ENCODE measurements around the gene MAP2.

The MAP2 gene

DNA sequence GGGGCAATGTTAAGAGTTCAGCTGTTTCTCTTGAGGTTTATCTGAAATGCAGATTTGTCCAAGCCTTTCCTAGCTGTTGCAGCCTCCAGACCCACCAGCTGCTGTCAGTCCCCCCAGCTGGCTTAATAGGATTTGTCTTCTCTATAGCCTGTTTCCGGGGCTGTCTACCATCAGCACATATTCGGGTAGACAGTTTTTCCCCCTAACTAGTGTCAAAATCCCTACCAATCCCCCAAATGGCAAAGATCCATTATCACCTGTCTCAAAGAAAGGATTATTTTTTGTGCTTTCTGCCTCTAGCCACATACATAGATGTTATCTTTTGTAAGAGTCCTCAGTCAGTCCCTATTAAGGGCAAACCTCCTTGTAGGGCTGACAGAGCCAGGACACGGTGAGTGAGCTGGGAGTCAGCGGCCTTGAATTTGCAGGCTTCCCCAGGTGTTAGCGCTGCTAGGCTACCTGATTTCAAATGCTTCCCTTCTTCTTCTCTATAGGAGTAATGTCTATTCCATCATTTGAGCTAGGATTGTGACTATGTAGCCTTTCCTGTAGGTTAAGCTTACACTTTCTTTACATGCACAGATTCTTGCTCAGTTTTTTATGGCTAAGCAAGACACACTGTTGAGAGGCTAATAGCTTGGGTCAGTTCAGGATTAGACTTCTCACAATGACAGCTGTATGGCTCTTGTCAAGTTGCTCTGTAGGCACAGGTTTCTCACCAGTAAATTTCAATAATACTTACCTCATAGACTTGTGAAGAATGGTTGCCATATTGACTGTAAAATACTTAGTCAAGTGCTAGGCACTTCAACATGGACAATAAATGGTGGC, 176.7 kb downstream of the MAP2 start:
- no peak for DNase-seq

DNA sequence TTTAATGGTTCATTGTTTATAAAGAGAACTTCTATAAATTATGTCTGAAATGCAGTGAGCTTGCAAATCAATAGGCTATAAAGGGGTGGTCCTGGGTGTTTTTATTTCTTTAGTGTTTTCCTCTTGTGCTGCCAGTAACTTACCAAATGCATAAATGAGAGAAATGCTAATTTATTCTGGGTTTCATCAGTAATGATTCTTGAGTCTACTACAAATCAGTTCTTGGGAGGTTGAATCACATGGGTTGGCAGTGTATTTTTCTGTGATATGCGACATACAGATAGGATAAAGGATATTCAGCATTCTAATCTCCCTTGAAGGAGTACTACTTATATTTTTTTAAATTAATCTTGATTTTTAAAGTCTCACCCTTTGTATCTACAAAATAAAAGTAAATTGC, 177.7 kb downstream of the MAP2 start:
- DNase-seq, result no peak

DNA sequence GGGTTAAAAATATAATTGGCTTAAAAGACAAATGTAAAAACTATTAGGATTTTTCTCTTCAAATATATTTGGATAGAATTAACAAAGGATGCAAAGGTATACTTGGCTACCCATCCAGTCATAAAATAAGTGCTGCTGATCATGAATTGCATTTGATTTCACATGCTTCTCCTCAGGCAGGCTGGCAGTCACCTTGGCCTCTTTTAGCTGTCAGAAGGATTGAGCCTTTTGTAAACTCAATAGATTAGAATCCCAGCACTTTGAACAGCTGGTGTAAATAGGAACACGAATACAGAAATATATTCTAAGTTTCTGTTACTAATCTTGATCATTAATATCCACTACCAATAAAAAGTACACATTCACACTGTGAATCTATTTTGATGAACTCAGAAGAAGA, 178.4 kb downstream of the MAP2 start:
- DNase-seq, result no peak

DNA sequence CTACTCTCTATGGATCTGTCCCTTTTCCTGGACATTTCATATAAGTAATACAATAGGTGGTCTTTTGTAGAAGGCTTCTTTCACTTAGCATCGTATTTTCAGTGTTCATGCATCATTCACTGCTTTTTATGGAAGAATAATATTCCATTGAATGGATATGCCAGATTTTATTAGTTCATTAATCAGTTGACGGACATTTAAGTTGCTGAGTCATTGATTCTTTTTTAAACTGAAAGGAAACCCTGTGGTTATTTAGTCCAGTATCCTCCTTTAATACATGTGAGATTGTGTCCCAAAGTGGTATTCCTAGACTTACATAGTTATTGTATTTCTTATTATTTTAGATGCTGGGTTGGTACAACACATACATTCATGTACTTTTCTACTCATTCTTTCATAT, 185.7 kb downstream of the MAP2 start:
- no peak for DNase-seq

DNA sequence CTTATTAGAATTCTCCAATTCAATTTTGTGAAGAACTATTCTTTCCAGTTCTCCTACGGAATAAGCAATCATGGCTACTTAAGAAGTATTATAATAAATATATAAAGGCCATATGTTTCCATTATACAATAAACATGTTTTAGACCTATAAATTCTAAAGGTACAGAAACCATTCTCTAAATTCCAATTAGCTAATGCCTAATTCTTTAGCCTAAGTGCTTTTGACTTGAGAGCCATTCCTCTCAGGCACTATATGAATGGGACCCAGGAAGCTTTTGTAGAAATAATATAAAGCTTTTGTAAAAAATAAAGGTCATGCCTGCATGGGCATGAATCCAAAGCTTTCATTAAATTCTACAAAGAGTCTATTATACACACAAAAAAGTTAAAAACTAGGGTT, 186.8 kb downstream of the MAP2 start:
- no peak for DNase-seq

DNA sequence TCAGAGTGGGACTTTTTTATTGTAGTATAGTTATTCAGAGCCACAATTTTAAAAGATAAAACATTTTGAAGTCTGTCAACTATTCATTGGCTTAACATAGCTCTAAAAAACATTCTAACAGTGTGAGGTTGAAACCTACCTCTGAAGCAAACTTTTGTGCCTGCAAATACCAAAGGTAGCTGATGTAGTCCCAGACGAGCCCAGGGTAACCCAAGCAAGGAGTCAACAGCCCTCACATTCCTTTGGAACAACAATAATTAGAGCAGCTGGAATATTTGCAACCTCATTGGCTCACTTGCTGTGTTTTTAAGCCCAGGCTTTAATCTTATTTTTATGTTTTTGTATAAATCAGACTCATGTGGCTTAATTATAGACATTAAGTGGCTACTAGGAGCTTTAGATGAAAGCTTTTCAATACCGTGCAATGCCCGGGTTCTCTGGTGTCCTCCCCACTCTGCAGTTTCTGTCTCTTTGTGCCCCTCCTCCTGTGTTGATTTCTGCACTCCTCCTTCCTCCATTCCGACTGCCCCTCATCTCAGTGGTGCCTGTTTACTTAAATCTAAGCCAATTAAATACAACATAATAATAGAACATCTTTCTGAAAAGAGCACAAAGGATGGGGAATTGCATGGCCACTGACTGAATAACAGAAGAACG, 189.9 kb downstream of the MAP2 start:
- DNase-seq, result no peak

DNA sequence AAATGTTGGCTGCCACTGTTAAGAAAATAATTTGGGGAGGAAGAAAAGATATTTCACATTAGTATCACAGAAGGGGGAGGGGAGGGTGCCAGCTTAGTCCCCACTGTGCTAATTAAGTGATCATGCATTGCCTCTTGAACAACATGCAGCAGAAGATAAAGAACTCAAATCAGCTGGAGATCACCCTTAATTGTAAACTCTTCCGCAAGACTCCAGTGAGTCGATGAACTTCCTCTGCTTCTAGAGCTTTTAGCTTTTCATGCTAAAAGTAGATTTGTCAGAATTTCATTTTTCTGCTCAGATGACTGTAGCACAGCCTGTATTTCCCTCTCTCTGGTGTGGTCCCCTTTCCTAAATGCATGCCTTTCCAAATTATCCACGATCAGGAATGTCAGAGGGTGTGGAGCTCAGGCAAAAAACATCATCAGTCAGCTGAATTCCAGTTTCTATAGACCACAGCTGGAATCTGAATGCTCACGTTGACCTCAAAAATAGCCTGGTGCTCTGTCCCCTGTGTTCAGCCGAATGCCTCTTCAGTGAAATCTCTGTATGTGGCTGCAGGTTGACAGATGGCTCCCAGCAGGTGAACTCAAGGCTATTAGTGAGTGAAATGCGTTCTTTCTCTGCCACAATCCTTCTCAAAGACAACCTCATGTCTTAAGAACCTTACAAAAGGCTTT, 191.0 kb downstream of the MAP2 start:
- DNase-seq, result no peak

DNA sequence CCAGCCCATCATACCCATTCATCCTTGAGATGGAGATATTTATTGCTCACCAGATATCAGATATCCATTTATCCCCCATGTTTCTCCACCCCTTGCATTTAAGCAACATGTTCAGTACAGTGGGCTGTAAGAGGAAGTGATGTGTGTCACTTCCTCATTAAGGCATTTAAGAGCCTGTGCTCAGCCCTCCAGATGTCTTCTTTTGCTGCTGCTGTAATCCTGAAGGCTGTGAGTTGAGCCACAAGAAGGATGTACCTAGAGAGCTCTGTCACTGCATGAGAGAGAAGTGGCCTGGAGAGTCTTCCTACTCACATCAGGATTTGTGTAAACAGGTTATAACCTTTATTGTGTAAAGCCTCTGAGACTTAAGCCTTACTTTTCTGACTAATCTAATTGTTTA, 195.9 kb downstream of the MAP2 start:
- DNase-seq, result no peak

DNA sequence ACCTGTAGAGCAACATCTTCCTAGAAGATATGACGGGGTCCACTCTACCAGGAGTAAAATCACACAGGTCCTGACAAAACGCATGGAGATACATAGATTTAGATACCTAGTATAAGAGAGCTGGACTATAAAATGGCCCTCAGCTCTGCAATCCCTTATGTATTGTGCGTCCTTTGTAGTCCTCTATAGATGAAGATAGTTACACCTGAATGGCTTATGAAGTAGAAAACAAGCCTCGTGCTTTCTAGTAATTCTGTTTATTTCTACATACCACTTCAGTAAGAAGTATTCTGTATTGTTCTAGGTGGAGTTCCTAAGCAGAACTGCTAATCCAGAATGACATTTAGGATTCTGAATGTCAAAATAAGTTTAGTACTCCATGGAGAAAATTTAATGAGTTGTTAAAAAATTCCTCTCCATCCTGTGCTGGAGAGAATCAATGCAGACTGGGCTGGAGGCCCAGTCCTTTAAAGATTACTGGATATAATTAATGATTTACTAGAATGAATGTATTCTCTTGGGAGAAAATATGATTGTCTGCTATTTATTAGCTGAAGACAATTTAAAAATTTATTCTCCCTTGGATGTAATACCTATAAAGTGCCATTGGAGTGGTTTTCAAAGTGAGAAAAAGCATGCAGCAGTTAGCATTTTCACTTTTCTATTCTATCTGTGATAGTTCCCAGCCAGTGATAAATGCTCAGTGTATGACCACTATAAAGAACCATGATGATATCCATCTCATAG, 200.5 kb downstream of the MAP2 start:
- DNase-seq, result no peak

DNA sequence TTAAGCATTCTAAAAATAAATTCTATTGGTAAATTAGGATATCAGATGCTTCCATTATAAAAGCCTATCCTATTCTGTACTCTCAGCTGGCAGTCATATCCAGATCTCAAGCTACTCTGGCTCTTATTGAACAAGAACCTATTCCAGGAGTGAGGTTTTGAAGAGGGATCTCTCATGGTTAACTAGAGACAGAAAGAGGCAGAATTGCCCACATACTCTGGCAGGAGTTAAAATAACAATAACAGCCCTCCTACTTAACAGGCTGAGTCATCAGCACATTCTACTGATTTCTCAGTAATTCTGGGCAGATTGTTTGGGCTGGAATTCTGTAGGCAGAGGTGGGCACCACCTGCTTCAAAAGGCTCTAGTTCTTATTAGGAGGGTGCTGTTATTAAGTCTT, 205.8 kb downstream of the MAP2 start:
- peak; percentile 18 for DNase-seq

DNA sequence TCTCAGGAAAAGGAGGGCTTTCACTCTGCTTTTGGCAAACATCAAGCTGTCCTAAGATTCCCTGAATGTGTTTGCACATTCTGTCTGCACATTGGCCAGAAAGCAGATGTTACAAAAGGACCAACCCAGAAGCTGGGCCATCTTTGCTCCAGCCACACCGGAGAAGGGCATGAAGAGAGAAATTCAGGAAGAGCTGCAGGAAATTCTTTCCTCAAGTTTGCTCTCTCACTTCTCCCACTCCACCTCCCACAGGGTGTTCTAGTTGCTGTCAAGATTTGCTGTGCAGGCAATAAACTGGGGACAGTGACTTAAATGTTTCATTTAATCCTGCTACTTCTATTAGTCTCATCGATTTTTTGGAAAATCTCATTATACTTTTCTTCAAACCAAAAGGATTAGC, 210.1 kb downstream of the MAP2 start:
- DNase-seq, result no peak

DNA sequence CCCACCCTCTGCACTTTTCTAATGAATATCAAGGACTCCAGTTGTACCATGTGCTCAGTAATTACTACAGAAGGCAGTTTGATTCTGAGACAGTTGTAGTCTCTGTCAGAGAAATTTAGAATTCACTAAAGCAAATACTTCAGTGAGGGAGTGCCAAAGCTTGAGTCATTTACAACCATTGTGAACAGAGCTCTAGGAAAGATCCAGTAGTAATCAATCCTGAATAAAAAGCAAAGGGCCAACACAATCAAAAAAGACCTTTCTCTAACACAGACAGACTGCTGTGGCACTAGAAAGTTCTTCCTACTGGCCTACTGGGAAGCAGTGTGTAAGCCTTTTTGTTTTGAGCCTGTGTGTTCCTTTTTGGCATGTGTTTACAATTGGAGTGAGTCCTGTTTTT, 212.2 kb downstream of the MAP2 start:
- DNase-seq, result no peak

DNA sequence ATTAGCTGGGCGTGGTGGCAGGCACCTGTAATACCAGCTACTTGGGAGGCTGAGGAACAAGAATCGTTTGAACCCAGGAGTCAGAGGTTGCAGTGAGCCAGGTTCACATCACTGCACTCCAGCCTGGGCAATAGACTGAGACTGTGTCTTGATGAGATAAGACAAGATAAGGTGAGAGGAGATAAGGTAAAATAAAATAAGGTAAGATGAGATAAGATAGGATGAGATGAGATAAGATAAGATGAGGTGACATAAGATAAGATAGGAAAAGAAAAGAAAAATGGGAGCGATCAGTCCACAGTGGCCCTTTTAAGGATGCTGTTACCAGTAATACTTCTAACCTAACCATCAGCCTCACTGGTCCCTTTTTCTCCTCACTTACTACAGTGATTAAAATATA, 213.4 kb downstream of the MAP2 start:
- DNase-seq, result no peak

DNA sequence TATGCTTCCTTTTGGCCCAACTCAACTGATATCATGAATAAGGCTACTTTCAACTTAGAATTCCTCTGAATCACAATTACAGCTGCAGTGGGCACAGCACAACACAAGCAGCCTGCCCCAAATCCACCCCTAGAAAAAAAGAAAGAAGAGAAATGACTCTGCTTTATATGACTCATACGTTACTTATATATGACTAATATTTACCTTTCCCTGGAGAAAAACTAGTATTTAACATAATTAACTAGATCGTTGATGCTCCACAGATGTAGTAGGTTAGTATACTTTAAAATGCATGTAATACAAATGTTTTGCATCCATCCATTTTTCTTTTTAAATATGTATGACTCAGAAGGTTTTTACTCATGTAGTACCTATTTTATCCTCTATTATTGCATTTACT, 214.5 kb downstream of the MAP2 start:
- DNase-seq, result no peak

DNA sequence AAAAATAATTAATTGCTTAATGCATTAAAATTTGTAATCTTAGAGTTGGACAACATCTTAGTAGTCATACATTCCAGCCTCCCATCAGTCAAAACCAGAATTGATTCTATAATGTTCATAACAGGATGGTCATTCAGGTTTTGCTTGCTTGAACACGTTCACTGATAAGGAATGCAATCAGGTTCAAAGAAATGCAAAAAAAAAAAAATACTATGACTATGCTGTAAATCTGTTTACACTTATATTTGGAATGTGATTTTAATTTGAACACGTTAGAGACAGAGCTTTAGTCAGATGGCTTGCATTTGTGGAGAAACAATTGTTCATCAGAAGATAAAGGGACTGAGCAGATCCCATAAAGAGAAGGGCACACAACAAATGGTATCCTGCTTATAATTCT, 216.5 kb downstream of the MAP2 start:
- DNase-seq, result no peak

DNA sequence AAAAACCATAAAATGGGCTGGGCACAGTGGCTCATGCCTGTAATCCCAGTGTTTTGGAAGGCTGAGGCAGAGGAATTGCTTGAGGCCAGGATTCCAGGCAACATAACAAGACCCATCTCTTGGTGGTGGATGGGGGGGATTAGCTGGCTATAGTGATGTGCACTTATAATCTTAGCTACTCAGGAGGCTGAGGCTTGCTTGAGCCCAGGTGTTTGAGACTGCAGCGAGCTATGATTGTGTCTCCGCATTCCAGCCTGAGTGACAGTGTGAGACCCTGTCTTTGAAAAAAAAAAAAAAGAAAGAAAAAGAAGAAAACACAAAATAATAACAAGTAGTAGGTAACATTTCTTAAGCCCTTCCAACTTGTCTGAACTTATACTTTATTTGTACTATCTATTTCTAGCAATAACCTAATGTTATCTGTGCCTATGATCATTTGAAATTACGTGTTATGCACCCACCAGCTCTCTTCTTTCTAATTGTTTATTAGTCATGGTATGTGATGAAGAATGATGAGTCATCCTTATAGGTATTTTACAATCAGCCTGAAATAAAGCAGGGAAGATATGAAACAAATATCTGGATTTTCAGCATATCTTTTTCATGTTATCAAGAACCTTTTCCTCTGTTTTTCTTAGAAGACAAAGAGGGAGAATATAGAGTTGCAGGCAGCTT, 218.4 kb downstream of the MAP2 start:
- DNase-seq, result no peak

DNA sequence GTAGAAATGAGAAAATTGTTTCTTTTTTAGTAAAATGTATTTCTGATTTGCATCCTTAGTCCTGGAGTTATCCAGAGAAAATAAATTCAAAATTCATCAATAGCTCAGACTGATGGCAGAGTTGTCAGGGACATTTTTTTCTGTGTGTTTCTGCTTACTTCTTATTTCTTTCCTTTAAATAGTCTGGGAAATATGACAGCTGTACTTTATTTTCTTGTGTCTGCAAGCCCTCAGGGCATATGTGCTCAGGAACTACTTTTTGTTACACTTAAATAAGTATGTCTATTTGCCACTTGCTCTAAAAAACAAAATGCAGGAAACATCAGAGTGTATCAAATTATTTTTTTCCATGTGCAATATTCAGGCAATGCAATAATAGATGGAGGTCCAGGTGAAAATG, 221.0 kb downstream of the MAP2 start:
- DNase-seq, result no peak

DNA sequence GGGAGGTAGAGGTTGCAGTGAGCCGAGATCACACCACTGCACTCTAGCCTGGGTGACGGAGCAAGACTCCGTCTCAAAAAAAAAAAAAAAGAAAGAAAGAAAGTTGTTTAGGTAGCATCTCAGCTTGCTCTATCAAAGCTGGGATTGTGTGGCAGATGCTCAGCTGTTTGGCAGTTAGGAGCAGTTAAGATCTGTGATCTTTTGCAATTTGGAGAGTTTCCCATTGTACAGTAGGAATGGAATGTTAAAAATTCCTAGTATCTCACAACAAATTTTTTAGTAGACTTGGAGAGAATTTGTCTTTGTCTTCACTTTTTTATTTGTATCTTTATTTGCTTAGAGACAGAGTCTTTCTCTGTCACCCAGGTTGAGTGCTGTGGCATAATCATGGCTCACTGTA, 224.9 kb downstream of the MAP2 start:
- no peak for DNase-seq

DNA sequence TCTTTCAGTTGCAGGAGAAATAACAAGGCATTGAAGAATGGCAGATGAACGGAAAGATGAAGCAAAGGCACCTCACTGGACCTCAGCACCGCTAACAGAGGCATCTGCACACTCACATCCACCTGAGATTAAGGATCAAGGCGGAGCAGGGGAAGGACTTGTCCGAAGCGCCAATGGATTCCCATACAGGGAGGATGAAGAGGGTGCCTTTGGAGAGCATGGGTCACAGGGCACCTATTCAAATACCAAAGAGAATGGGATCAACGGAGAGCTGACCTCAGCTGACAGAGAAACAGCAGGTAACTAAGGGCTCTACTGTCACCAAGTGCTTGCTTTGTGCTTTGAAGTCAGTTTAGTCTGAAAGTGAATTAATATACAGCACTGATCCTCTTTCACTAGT, 229.3 kb downstream of the MAP2 start:
- no peak for DNase-seq

DNA sequence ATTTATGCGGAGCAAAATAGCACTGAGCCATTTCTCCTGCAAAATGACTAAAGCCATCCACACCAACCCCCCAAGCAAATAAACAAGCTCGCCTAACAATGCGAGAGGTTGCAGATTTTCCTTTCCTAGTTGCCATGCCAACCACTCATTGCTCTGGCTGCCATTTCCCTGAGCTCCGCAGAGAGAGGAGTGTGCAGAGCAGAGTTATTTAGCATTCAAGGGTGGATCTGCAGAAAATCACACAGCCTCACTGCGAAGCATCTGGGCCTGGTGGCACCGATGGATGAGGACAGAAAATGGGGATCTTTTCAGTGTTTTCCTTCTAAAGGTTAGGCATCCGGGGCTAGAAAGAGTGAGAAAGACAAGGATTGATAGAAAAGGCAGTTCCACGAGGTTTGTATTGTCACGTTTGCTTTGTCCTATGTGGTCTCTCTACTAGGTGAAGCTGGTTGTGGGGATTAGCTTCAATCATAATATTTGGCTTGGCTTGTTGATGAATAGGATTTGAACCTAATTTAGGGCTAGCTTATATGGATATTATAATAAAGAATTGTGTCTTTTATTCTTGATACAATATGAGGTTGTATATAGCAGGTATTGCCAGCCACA, 237.5 kb downstream of the MAP2 start:
- peak; percentile 44 for DNase-seq

DNA sequence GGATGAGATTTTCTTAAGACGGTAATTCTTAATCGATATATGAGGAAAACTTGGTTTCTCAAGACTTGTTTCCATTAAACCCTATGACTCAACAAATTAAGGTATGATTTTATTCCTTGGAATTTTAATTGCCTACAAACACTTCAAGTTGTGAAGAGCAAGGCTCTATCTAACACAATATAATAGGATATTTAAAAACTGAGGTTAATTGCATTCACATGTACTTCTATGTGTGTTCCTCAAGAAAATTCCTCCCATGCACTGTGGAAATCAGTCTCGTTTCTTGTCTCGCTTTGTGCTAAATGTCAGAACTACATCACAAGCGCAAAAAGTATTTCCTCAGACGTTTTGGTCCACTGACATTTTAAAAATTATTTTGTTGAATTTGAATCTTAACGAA, 238.2 kb downstream of the MAP2 start:
- no peak for DNase-seq

DNA sequence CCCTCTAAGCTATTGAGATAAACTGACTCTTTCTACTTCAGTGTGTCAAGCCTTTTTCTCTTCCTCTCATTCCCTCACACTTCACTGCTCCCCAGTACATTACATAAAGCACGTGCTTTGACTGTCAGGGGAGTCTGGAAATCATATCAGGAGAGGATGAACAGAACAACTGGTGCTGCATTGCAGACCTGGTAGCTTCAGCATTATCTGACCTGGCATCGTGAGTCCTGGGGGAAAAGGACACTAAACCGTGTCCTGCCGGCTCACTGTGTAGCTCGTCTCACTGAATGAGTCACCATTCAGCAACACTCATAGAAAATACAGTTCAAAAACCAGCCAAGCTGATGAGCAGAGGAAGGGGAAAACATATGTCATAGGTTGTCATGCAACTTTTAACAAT, 239.3 kb downstream of the MAP2 start:
- no peak for DNase-seq

DNA sequence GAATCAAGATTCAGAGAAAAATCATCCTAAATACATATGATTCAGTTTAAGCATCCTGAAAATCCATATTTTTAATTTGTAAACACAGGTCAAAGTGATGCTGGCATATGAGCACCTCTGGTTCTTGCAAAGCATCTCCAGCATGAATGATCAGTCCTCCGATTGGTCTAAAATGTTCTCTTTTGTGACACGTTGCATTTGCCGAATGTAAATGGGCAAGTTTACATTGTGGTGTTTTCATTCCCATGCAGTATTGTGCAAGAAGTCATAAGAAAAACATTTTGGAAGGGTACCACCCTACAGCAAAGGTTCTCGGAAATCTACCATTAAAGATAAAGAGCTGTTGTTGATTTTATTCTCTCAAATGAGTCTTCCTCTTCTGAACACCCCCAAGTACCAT, 239.8 kb downstream of the MAP2 start:
- DNase-seq, result no peak
